ENCODE measurements around the gene PNMA8A. TPM values are rescaled to one million over a fixed set of nuclear protein-coding genes. Genes with fewer than 3 reads are reported as not detected.

The PNMA8A gene
- total RNA-seq, 5 donors from 2014 or later (not counting 1 experiment from before 2014, with no cell fraction given), result 0.15 to 1.1 (median 0.43) TPM; not detected in 2

DNA sequence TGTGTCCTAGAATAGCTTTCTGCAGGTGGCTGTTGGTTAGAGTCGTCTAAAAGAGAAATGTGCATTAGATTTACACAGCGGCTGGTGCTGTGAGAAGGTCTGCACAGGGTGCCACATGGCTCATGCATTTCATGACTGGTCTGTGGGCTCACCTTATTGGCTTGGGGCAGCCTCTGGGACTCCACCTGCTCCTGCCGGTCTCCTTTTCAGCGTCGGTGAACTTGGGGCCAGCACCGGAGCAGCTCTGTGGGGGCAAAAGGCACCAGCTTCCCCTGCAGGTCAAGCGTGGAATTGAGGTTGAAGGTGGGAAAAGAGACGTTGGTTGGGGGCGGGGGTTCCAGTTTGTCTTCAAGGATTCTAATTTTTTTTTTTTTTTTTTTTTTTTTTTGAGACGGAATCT lies 39.5 kb downstream of the PNMA8A start:
- Mint-ChIP-seq H3K27ac (no peak overlapping the region), H3K27me3 (peaks cover 62 to 71% of the 10 kb centered on the region in 2 donors), H3K9me3 (no peaks in the 10 kb centered on the region), H3K4me3 (no peak overlapping the region), H3K4me1 (peaks cover 20 to 24% (median 21%) of the 10 kb centered on the region in 3 donors), H3K36me3 (no peaks in the 10 kb centered on the region)
- whole genome bisulfite sequencing (ENCODE audit: insufficient coverage), result 28% methylated on average over 3 of the region's 10 CpGs
- POLR2A ChIA-PET, result no interaction called here
- DNase-seq, result no peak
- H3K4me1 ChIP-seq (ENCODE audit: control insufficient read depth in 1 of 2, extremely low read depth in 1 of 2, insufficient read depth in 2 of 2, low read length in 2 of 2), result peaks cover 0 to 18% of the 10 kb centered on the region in 2 experiments
- ATAC-seq (replicated peaks in 1 of 4), result no peak
- CTCF ChIA-PET, result interaction anchor here in 1 of 2 donors (0.7 kb wide), 1 partner anchor 51 kb away, joined by 8 read pairs; no protein-coding TSS in a partner anchor
- H3K27ac ChIP-seq (ENCODE audit: low read length), result no peak overlapping the region
- no peaks in the 10 kb centered on the region for H3K36me3 ChIP-seq (ENCODE audit: control insufficient read depth in 2 of 2, extremely low read depth in 1 of 2, insufficient read depth in 1 of 2, low read length in 1 of 2)
- no peaks in the 10 kb centered on the region for H3K9me3 ChIP-seq
- peaks cover 5 to 48% of the 10 kb centered on the region in 2 experiments for H3K27me3 ChIP-seq (replicated peaks in 1 of 2; ENCODE audit: control insufficient read depth in 2 of 2, extremely low read depth in 1 of 2, insufficient read depth in 2 of 2, low read length in 1 of 2)
- no peak overlapping the region for H3K4me3 ChIP-seq (ENCODE audit: control insufficient read depth in 1 of 2, extremely low read depth in 1 of 2, low read length in 1 of 2)

DNA sequence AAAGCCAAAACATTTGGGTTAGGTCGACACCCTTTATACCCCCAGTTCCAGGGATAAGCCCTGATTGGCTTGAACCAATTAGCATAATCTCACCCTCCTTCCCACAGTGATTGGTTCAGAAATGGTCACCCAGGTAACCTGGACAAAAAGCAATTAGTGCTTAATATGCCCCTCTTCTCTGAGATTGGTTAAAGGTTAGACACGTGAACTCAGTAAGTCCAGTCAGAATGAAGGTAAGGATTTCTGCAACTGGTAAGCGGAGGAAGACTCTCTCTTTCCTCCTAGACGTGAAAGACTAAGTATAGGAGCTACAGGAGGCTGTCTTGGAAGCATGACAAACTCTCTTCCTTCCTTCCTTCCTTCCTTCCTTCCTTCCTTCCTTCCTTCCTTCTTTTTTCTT lies 41.4 kb downstream of the PNMA8A start:
- ATAC-seq (replicated peaks in 1 of 4) (no peak), DNase-seq (no peak)
- peaks cover 0 to 25% of the 10 kb centered on the region in 2 experiments for H3K4me1 ChIP-seq (ENCODE audit: control insufficient read depth in 1 of 2, extremely low read depth in 1 of 2, insufficient read depth in 2 of 2, low read length in 2 of 2)
- H3K27me3 ChIP-seq (replicated peaks in 1 of 2; ENCODE audit: control insufficient read depth in 2 of 2, extremely low read depth in 1 of 2, insufficient read depth in 2 of 2, low read length in 1 of 2), result peaks cover 5 to 64% of the 10 kb centered on the region in 2 experiments
- H3K9me3 ChIP-seq, result no peaks in the 10 kb centered on the region
- ChIA-PET POLR2A (no interaction called here), CTCF (interaction anchor here in 1 of 2 donors (0.6 kb wide), 2 partner anchors 33 to 242 kb away, joined by 3 to 4 read pairs; no protein-coding TSS in a partner anchor)
- H3K36me3 ChIP-seq (ENCODE audit: control insufficient read depth in 2 of 2, extremely low read depth in 1 of 2, insufficient read depth in 1 of 2, low read length in 1 of 2), result no peaks in the 10 kb centered on the region
- Mint-ChIP-seq H3K27ac (peak overlapping the region in 1 of 2 donors; percentile 31), H3K27me3 (peaks cover 68 to 81% of the 10 kb centered on the region in 2 donors), H3K4me3 (no peak overlapping the region), H3K9me3 (no peaks in the 10 kb centered on the region), H3K36me3 (no peaks in the 10 kb centered on the region), H3K4me1 (peaks cover 29 to 32% (median 32%) of the 10 kb centered on the region in 3 donors)
- H3K27ac ChIP-seq (ENCODE audit: low read length), result no peak overlapping the region
- no peak overlapping the region for H3K4me3 ChIP-seq (ENCODE audit: control insufficient read depth in 1 of 2, extremely low read depth in 1 of 2, low read length in 1 of 2)
- WGBS (ENCODE audit: insufficient coverage), result 63% methylated on average over 2 of the region's 4 CpGs

DNA sequence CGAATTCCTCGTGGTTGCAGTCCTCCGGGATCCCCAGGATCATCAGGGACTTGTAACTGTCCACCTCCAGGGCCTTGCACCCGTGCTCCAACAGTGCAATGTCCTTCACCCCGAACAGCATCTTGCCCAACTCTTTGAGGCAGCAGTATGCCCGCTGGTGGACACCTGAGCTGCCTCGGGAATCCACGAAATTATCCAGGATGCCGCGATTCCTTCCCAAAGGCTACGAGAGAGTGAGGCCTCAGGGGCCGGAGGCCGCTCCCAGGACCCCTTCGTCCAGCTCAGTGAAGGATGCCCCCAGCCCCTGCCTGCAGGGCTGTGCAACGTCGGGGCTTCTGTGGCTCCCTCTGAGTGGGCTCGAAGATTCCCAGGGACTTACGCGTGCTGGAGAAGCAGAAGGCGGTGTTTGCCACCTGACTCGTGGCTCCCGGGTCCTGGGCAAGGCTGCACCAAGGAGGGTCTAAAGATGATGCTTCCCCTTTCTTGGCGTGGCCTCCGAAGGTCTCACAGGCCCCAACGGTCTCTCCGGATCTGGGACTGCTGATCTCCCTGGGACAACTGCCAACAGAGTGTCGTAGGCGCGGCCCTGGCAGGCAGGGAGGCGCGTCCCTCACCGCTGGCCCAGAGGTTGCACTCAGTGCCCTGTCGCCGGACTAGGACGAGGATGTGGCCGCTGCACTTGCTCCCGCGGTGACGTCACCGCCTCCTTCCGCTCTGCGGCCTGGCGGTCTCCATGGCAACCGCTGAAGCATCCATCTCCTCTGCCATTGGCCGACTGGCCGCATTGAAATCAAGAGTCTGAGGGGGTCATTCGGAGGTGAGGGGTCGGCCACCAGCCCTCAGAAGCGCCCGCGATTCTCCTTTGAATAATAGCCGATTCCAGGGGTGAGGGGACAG lies 42.9 kb downstream of the PNMA8A start, which contains the start of gene PNMA8C:
PNMA8C (minus strand) TSS at position 698 of the 897 bp plus-strand sequence; CDS start at position 121, 577 bp downstream.
- Histone ChIP-seq H3K4me1 (ENCODE audit: control insufficient read depth in 1 of 2, extremely low read depth in 1 of 2, insufficient read depth in 2 of 2, low read length in 2 of 2) (peaks cover 0 to 25% of the 10 kb centered on the region in 2 experiments), H3K27ac (ENCODE audit: low read length) (no peak within 1 kb of the TSS), H3K9me3 (no peaks in the 10 kb centered on the region), H3K27me3 (replicated peaks in 1 of 2; ENCODE audit: control insufficient read depth in 2 of 2, extremely low read depth in 1 of 2, insufficient read depth in 2 of 2, low read length in 1 of 2) (peaks cover 5 to 66% of the 10 kb centered on the region in 2 experiments), H3K36me3 (ENCODE audit: control insufficient read depth in 2 of 2, extremely low read depth in 1 of 2, insufficient read depth in 1 of 2, low read length in 1 of 2) (no peaks in the 10 kb centered on the region), H3K4me3 (ENCODE audit: control insufficient read depth in 1 of 2, extremely low read depth in 1 of 2, low read length in 1 of 2) (peak within 1 kb of the TSS; percentile 23 to 29)
- CTCF ChIA-PET, result no interaction called here
- Mint-ChIP-seq H3K4me1 (peaks cover 29 to 32% (median 32%) of the 10 kb centered on the region in 3 donors), H3K27me3 (peaks cover 62 to 79% of the 10 kb centered on the region in 2 donors), H3K4me3 (peak within 1 kb of the TSS; percentile 57 to 83 (median 66)), H3K27ac (no peak within 1 kb of the TSS), H3K9me3 (no peaks in the 10 kb centered on the region), H3K36me3 (no peaks in the 10 kb centered on the region)
- ATAC-seq (replicated peaks in 1 of 4), result peak; percentile 31 to 77 (median 70)
- WGBS (ENCODE audit: insufficient coverage), result 26% methylated on average over 50 of the region's 52 CpGs
- POLR2A ChIA-PET, result no interaction called here
- peak in 29 of 35 experiments; percentile 12 to 63 (median 29) for DNase-seq

DNA sequence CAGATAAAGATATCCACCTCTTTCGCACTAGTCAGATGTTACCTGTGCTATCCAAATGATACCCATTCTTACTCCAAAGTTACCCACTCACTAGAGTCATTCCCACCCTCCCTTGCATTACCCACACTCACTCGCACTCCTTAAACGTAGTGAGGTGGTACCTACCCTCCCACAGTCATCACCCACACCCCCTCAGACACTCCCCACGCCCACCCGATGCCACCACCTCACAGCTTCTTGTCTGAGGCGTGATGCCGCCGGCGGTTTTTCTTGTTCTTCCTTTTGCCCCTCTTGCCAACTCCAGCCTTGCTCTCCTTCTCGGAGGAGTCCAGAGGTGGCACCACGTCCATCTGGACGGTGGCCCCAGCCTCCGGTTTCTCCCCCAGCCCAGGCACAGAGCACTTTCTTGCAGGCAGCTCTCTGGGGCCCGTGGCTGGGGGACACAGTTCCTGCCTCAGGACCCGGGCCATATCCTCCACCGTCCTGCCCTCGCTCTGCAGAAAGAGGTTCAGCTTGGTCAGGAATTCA lies 43.8 kb downstream of the PNMA8A start:
- Mint-ChIP-seq H3K4me1 (peaks cover 29 to 32% (median 32%) of the 10 kb centered on the region in 3 donors), H3K27me3 (peaks cover 69 to 84% of the 10 kb centered on the region in 2 donors), H3K27ac (no peak overlapping the region), H3K4me3 (peak overlapping the region in 2 of 3 donors; percentile 13 to 60), H3K36me3 (no peaks in the 10 kb centered on the region), H3K9me3 (no peaks in the 10 kb centered on the region)
- Histone ChIP-seq H3K27ac (ENCODE audit: low read length) (no peak overlapping the region), H3K4me1 (ENCODE audit: control insufficient read depth in 1 of 2, extremely low read depth in 1 of 2, insufficient read depth in 2 of 2, low read length in 2 of 2) (peaks cover 0 to 25% of the 10 kb centered on the region in 2 experiments), H3K27me3 (replicated peaks in 1 of 2; ENCODE audit: control insufficient read depth in 2 of 2, extremely low read depth in 1 of 2, insufficient read depth in 2 of 2, low read length in 1 of 2) (peaks cover 5 to 68% of the 10 kb centered on the region in 2 experiments), H3K36me3 (ENCODE audit: control insufficient read depth in 2 of 2, extremely low read depth in 1 of 2, insufficient read depth in 1 of 2, low read length in 1 of 2) (no peaks in the 10 kb centered on the region), H3K4me3 (ENCODE audit: control insufficient read depth in 1 of 2, extremely low read depth in 1 of 2, low read length in 1 of 2) (no peak overlapping the region), H3K9me3 (no peaks in the 10 kb centered on the region)
- DNase-seq (no peak), ATAC-seq (replicated peaks in 1 of 4) (no peak)
- ChIA-PET CTCF (no interaction called here), POLR2A (no interaction called here)
- 67% methylated on average over 17 of the region's 17 CpGs for WGBS (ENCODE audit: insufficient coverage)

DNA sequence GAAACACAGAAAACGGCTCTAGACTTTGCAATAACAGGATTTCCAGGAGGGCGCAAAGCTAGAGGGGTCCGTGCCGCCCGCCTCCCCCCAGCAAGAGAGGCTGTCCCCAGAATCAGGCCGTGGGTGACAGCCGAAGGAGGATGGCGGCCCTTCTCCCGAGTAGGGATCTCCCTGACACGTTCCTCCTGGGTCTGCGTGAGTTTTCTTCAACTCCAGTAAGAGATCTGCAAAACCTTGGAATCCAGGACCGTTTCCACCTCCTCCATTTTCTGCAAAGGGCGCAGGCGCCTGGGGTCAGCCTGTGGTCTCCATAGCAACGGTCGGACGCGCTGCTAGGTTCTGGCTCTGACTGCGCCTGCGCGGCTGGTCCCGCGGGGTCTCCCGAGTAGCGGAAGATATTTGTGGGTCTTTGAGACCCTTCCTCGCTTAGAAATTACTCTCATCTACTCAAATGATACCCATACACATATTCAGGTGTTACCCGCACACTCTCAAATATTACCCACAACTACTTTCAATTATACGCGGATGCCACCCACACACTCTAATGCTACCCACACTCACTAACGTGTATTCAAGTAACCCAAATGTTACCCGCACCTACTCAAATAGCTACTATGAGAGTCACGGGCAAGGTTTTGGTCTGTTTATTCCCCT lies 44.7 kb downstream of the PNMA8A start:
- Mint-ChIP-seq H3K4me3 (peak overlapping the region; percentile 60 to 72 (median 67)), H3K4me1 (peaks cover 29 to 32% (median 32%) of the 10 kb centered on the region in 3 donors), H3K36me3 (no peaks in the 10 kb centered on the region), H3K9me3 (no peaks in the 10 kb centered on the region), H3K27me3 (peaks cover 70 to 85% of the 10 kb centered on the region in 2 donors), H3K27ac (no peak overlapping the region)
- ATAC-seq (replicated peaks in 1 of 4) (no peak), DNase-seq (peak in 6 of 35 experiments; percentile 17 to 57 (median 25))
- H3K4me1 ChIP-seq (ENCODE audit: control insufficient read depth in 1 of 2, extremely low read depth in 1 of 2, insufficient read depth in 2 of 2, low read length in 2 of 2), result peaks cover 0 to 25% of the 10 kb centered on the region in 2 experiments
- H3K27ac ChIP-seq (ENCODE audit: low read length), result no peak overlapping the region
- H3K36me3 ChIP-seq (ENCODE audit: control insufficient read depth in 2 of 2, extremely low read depth in 1 of 2, insufficient read depth in 1 of 2, low read length in 1 of 2), result no peaks in the 10 kb centered on the region
- 6% methylated on average over 26 of the region's 32 CpGs for WGBS (ENCODE audit: insufficient coverage)
- peak overlapping the region in 1 of 2 donors; percentile 19 for H3K4me3 ChIP-seq (ENCODE audit: control insufficient read depth in 1 of 2, extremely low read depth in 1 of 2, low read length in 1 of 2)
- CTCF ChIA-PET, result no interaction called here
- POLR2A ChIA-PET, result no interaction called here
- H3K9me3 ChIP-seq, result no peaks in the 10 kb centered on the region
- peaks cover 4 to 67% of the 10 kb centered on the region in 2 experiments for H3K27me3 ChIP-seq (replicated peaks in 1 of 2; ENCODE audit: control insufficient read depth in 2 of 2, extremely low read depth in 1 of 2, insufficient read depth in 2 of 2, low read length in 1 of 2)

DNA sequence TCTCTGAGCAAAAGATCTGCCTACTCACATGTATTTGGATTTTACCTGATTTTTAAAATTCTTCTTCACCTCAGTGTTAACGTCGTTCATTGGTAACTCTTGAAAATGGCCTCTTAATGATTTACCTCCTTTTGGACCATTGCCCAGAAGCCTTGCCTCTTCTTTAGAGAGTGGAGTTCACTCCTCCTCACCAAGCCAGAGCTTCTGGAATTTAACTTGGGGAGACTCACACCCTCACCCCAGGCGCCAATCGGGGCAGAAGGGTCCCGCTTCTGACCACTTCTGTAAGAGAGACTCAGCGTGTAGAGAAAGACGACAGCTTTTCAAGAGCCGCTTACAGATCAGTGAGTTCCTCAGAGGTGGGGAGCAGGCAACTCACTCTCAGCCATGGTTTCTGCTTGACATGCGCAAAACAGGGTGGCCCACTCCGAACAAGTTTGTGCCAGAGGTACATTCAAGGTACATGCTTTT lies 45.3 kb downstream of the PNMA8A start:
- H3K36me3 Mint-ChIP-seq, result no peaks in the 10 kb centered on the region
- ATAC-seq (replicated peaks in 1 of 4) (no peak), DNase-seq (no peak)
- 11% methylated on average over 5 of the region's 10 CpGs for WGBS (ENCODE audit: insufficient coverage)
- H3K27me3 Mint-ChIP-seq, result peaks cover 66 to 81% of the 10 kb centered on the region in 2 donors
- peaks cover 0 to 25% of the 10 kb centered on the region in 2 experiments for H3K4me1 ChIP-seq (ENCODE audit: control insufficient read depth in 1 of 2, extremely low read depth in 1 of 2, insufficient read depth in 2 of 2, low read length in 2 of 2)
- no peaks in the 10 kb centered on the region for H3K9me3 Mint-ChIP-seq
- no peaks in the 10 kb centered on the region for H3K9me3 ChIP-seq
- H3K36me3 ChIP-seq (ENCODE audit: control insufficient read depth in 2 of 2, extremely low read depth in 1 of 2, insufficient read depth in 1 of 2, low read length in 1 of 2), result no peaks in the 10 kb centered on the region
- ChIA-PET CTCF (no interaction called here), POLR2A (no interaction called here)
- peaks cover 2 to 68% of the 10 kb centered on the region in 2 experiments for H3K27me3 ChIP-seq (replicated peaks in 1 of 2; ENCODE audit: control insufficient read depth in 2 of 2, extremely low read depth in 1 of 2, insufficient read depth in 2 of 2, low read length in 1 of 2)
- peaks cover 29 to 32% (median 32%) of the 10 kb centered on the region in 3 donors for H3K4me1 Mint-ChIP-seq
- H3K4me3 Mint-ChIP-seq, result peak overlapping the region; percentile 60 to 72 (median 67)
- no peak overlapping the region for H3K4me3 ChIP-seq (ENCODE audit: control insufficient read depth in 1 of 2, extremely low read depth in 1 of 2, low read length in 1 of 2)
- H3K27ac Mint-ChIP-seq, result no peak overlapping the region
- H3K27ac ChIP-seq (ENCODE audit: low read length), result no peak overlapping the region

All from T-cell (primary cell).